Ishikawa (cell line): Measurements from ENCODE around the gene SEC14L2.

Experiments used
- CEBPB ChIP-seq: IDR thresholded peaks from 2 replicates; pipeline ENCODE4 v1.6.1; 2012
- NFIC ChIP-seq: IDR thresholded peaks from 2 replicates; pipeline ENCODE4 v1.6.1; 2012
- REST ChIP-seq: IDR thresholded peaks from 2 replicates; pipeline ENCODE4 v1.6.1; 2012; ENCODE audit warnings: low read depth, mild to moderate bottlenecking

DNA sequence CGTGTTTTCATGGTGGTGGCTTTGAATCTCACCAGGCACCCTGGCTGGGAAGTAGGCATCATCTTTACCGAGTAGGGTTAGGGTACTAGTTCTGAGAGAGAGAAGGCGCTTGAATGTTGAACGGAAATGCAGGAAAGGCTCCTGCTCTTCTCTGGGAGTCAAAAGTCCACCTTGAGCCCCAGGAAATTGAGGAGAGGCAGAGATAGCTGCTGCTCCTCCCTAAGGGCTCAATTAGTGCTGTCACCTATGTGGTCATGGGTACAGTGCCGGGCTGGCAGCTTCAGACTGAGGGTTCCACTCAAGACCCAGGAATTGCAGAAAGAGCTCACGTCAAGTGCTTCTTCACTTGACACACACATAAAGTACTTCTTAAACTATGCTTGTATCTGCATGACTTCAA, 38.3 kb upstream of the SEC14L2 start:
- TF ChIP-seq CEBPB, result no peak
- TF ChIP-seq NFIC, result no peak
- no peak for TF ChIP-seq REST
